K562 (cell line): ENCODE data around the gene ZNF692. TPM values are rescaled to one million over a fixed set of nuclear protein-coding genes. Genes with fewer than 3 reads are reported as not detected.

ENCODE experiments used
- FOXA1 ChIP-seq: fragments of 450-650 bp; IDR thresholded peaks from 2 replicates; pipeline ENCODE4 v1.6.1; 2016; ENCODE audit warnings: mild to moderate bottlenecking, borderline replicate concordance
- FOXO4 ChIP-seq: fragments of 450-650 bp; formaldehyde crosslinking; IDR thresholded peaks from 2 replicates; pipeline ENCODE4 v1.4.0; 2020; ENCODE audit warnings: mild to moderate bottlenecking, moderate library complexity
- GTF2E2 ChIP-seq: fragments of 200-800 bp; sonication (Bioruptor generic); IDR thresholded peaks from 2 replicates; pipeline ENCODE4 v1.6.1; 2016; ENCODE audit warnings: missing genetic modification characterization, missing compliant biosample characterization
- JUNB ChIP-seq: fragments of 450-650 bp; formaldehyde crosslinking; conservative IDR thresholded peaks from 2 replicates; pipeline ENCODE4 v1.4.0; 2020; ENCODE audit warnings: mild to moderate bottlenecking
- KDM1A ChIP-seq, 2 experiments: fragments of 450-650 bp; IDR thresholded peaks; 2 replicates each; pipeline ENCODE4 v1.6.1; 2016; ENCODE audit warnings: mild to moderate bottlenecking in 2 of 2
- KLF6 ChIP-seq: fragments of 250-450 bp; sonication (Bioruptor Pico); IDR thresholded peaks from 2 replicates; pipeline ENCODE4 v1.4.0; 2020; ENCODE audit warnings: mild to moderate bottlenecking, moderate library complexity, borderline replicate concordance
- LCOR ChIP-seq: sonication (generic); formaldehyde crosslinking; IDR thresholded peaks from 2 replicates; pipeline ENCODE4 v1.8.0; 2022; ENCODE audit warnings: mild to moderate bottlenecking, missing genetic modification reagents
- NCOA1 ChIP-seq: fragments of 450-650 bp; IDR thresholded peaks from 2 replicates; pipeline ENCODE4 v1.6.1; 2016; ENCODE audit warnings: low read depth
- NFE2L1 ChIP-seq: fragments of 450-650 bp; IDR thresholded peaks from 2 replicates; pipeline ENCODE4 v1.6.1; 2016; ENCODE audit warnings: missing genetic modification characterization, low read depth, mild to moderate bottlenecking, missing compliant biosample characterization, moderate library complexity, borderline replicate concordance
- POLR2G ChIP-seq: fragments of 200-400 bp; formaldehyde crosslinking; IDR thresholded peaks from 2 replicates; pipeline ENCODE4 v1.6.1; 2017; ENCODE audit warnings: low read depth, mild to moderate bottlenecking, antibody characterized with exemption, low read length, moderate library complexity
- PRMT5 ChIP-seq: sonication (generic); formaldehyde crosslinking; IDR thresholded peaks from 2 replicates; pipeline ENCODE4 v1.5.0; 2020; ENCODE audit warnings: missing genetic modification reagents
- SIRT6 ChIP-seq: IDR thresholded peaks from one replicate; pipeline ENCODE4 v1.6.1; 2012; ENCODE audit warnings: low read depth, mild to moderate bottlenecking, control low read depth, inconsistent platforms, low read length, moderate library complexity
- TEAD2 ChIP-seq: fragments of 450-650 bp; IDR thresholded peaks from 2 replicates; pipeline ENCODE4 v1.6.1; 2016; ENCODE audit warnings: missing genetic modification characterization, control low read depth, missing compliant biosample characterization
- TFAM ChIP-seq: fragments of 250-450 bp; sonication (Bioruptor Pico); conservative IDR thresholded peaks from 2 replicates; pipeline ENCODE4 v1.5.0; 2021; ENCODE audit warnings: mild to moderate bottlenecking, moderate library complexity
- TRIM28 ChIP-seq: fragments of 450-650 bp; IDR thresholded peaks from 2 replicates; pipeline ENCODE4 v1.6.1; 2017
- ZKSCAN8 ChIP-seq: fragments of 200-800 bp; sonication (Bioruptor generic); IDR thresholded peaks from 2 replicates; pipeline ENCODE4 v1.6.1; 2016; ENCODE audit warnings: missing genetic modification characterization, missing compliant biosample characterization
- ZNF224 ChIP-seq: sonication (generic); formaldehyde crosslinking; IDR thresholded peaks from 2 replicates; pipeline ENCODE4 v1.8.0; 2022; ENCODE audit warnings: mild to moderate bottlenecking, missing genetic modification reagents
- ZNF316 ChIP-seq: fragments of 450-650 bp; IDR thresholded peaks from 2 replicates; pipeline ENCODE4 v1.6.1; 2016
- polyA plus RNA-seq, 8 experiments: library from polyadenylated mRNA; depleted of rRNA in 4 of 8; stranded (reverse) in 5 of 8; unstranded in 3 of 8; fragments of >200 nt; fragmentation: Nextera tagmentation in 2 of 8; fragmentation: Illumina TruSeq in 1 of 8; extraction: Ambion mirVana in 2 of 8; extraction: Trizol in 1 of 8; gene quantifications; 2 replicates each; pipeline versions ENCODE4 v1.2.1 to v1.2.3, GENCODE V29; 2011 to 2014; ENCODE audit warnings: inconsistent platforms in 1 of 8, missing spikeins in 1 of 8
- total RNA-seq, 7 experiments: library from RNA; depleted of rRNA in 6 of 7; stranded (reverse); fragments of >200 nt in 6 of 7; fragmentation: Illumina TruSeq in 2 of 7; extraction: Trizol in 2 of 7; gene quantifications; 2 replicates each; pipeline versions ENCODE4 v1.2.1 to v1.2.3, GENCODE V29; 2011 to 2021; ENCODE audit warnings: low replicate concordance in 1 of 7
- TF ChIP-seq, protein P1 (sequence below), 2 experiments: fragments of 450-650 bp in 1 of 2; sonication (generic) in 1 of 2; formaldehyde crosslinking in 1 of 2; IDR thresholded peaks; 2 replicates each; pipeline versions ENCODE4 v1.7.1 to v1.9.0; 2016 to 2022; ENCODE audit warnings: inconsistent platforms in 1 of 2, mild to moderate bottlenecking in 1 of 2, missing genetic modification reagents in 1 of 2

Gene ZNF692
- total and polyA plus RNA-seq, 9 of the 15 experiments (the other 6 are each of a cell fraction or from before 2014, with no cell fraction given), result 8.4 to 143 (median 55.9) TPM

GRCh38 chr1:248838357-248839167 lies 20.3 kb downstream of the ZNF692 start (continued):
- TF ChIP-seq PRMT5 (CRISPR knock-in tag) (no peak), FOXA1 (no peak), FOXO4 (CRISPR knock-in tag) (no peak), TEAD2 (no peak), KDM1A (IDR thresholded peaks at IDR 0.05) (no peak), KLF6 (no peak), TFAM (no peak), ZNF224 (0 out of 2 replicates have a peak, but pooled peaks have one; percentile 47), ZKSCAN8 (CRISPR knock-in tag) (no peak), POLR2G (peak; percentile 92), NCOA1 (no peak; the same call in 1 of the 2 replicates), SIRT6 (no peak), GTF2E2 (tag) (peak; percentile 94), LCOR (CRISPR knock-in tag) (peak; percentile 93), NFE2L1 (tag) (no peak), JUNB (CRISPR knock-in tag) (no peak), TRIM28 (no peak; the same call in 1 of the 2 replicates), ZNF316 (no peak)
- TF ChIP-seq, protein P1, sequence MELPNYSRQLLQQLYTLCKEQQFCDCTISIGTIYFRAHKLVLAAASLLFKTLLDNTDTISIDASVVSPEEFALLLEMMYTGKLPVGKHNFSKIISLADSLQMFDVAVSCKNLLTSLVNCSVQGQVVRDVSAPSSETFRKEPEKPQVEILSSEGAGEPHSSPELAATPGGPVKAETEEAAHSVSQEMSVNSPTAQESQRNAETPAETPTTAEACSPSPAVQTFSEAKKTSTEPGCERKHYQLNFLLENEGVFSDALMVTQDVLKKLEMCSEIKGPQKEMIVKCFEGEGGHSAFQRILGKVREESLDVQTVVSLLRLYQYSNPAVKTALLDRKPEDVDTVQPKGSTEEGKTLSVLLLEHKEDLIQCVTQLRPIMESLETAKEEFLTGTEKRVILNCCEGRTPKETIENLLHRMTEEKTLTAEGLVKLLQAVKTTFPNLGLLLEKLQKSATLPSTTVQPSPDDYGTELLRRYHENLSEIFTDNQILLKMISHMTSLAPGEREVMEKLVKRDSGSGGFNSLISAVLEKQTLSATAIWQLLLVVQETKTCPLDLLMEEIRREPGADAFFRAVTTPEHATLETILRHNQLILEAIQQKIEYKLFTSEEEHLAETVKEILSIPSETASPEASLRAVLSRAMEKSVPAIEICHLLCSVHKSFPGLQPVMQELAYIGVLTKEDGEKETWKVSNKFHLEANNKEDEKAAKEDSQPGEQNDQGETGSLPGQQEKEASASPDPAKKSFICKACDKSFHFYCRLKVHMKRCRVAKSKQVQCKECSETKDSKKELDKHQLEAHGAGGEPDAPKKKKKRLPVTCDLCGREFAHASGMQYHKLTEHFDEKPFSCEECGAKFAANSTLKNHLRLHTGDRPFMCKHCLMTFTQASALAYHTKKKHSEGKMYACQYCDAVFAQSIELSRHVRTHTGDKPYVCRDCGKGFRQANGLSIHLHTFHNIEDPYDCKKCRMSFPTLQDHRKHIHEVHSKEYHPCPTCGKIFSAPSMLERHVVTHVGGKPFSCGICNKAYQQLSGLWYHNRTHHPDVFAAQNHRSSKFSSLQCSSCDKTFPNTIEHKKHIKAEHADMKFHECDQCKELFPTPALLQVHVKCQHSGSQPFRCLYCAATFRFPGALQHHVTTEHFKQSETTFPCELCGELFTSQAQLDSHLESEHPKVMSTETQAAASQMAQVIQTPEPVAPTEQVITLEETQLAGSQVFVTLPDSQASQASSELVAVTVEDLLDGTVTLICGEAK (IDR thresholded peaks at IDR 0.05), result no peak
- TF ChIP-seq, protein P1 (CRISPR knock-in tag; IDR thresholded peaks at IDR 0.05), result no peak
